Activated effector memory CD4-positive, alpha-beta T cell treated with anti-CD3 and anti-CD28 coated beads, Interleukin-2, amount 50 U/mL, for 16 hours (primary cell): Measurements from ENCODE around the gene CNNM4.
A peak's percentile ranks its signal among the peaks of the same experiment; 100 is the strongest.

Experiments used
- DNase-seq: peaks from one replicate; pipeline ENCODE4 v3.0.0-alpha.2; 2020

The CNNM4 gene

GRCh38 chr2:96837575-96837974, 76.9 kb downstream of the CNNM4 start:
- DNase-seq = no peak

- DNase-seq = no peak
Observed at GRCh38 chr2:96838345-96839292, 77.9 kb downstream of the CNNM4 start.

- peak; percentile 93 for DNase-seq
Observed at GRCh38 chr2:96839293-96839874, 78.7 kb downstream of the CNNM4 start.

- DNase-seq = no peak
Observed at GRCh38 chr2:96839875-96840850, 79.5 kb downstream of the CNNM4 start.

- DNase-seq = no peak
Observed at GRCh38 chr2:96841701-96842495, 81.2 kb downstream of the CNNM4 start.

GRCh38 chr2:96842600-96842999, 81.9 kb downstream of the CNNM4 start:
- DNase-seq = no peak

GRCh38 chr2:96843538-96844268, 83.0 kb downstream of the CNNM4 start, which contains the start of gene ANKRD23:
TSS of gene ANKRD23 (minus strand) at chr2:96844021. CDS start at chr2:96843992, 29 bp downstream.
- no peak for DNase-seq

GRCh38 chr2:96844405-96844808, 83.7 kb downstream of the CNNM4 start:
- DNase-seq = no peak

- no peak for DNase-seq
Observed at GRCh38 chr2:96846825-96847224, 86.1 kb downstream of the CNNM4 start.

GRCh38 chr2:96847586-96847985, 86.9 kb downstream of the CNNM4 start:
- DNase-seq = no peak

- DNase-seq = no peak
Observed at GRCh38 chr2:96848264-96848663, 87.6 kb downstream of the CNNM4 start.

- DNase-seq = no peak
Observed at GRCh38 chr2:96852667-96853066, 92.0 kb downstream of the CNNM4 start.

- DNase-seq = no peak
Observed at GRCh38 chr2:96853321-96853720, 92.6 kb downstream of the CNNM4 start.

GRCh38 chr2:96856776-96857666, 96.3 kb downstream of the CNNM4 start:
- peak; percentile 75 for DNase-seq

GRCh38 chr2:96857667-96858372, 97.1 kb downstream of the CNNM4 start, which contains the start of gene ANKRD39:
TSS of gene ANKRD39 (minus strand) at chr2:96858016. CDS start at chr2:96857987, 29 bp downstream.
- peak; percentile 99 for DNase-seq

GRCh38 chr2:96859099-96859649, 98.5 kb downstream of the CNNM4 start:
- DNase-seq = no peak

- DNase-seq = no peak
Observed at GRCh38 chr2:96859681-96860064, 99.0 kb downstream of the CNNM4 start.

- DNase-seq = peak; percentile 84
Observed at GRCh38 chr2:96860065-96861029, 99.6 kb downstream of the CNNM4 start.
